HG02623 (cell line): ENCODE results near the gene SLC35F3.

Experiments
- ATAC-seq: cut with Tn5 transposase; IDR thresholded peaks from one replicate; pipeline ENCODE4 v1.9.1; 2021; ENCODE audit warnings: moderate library complexity; ENCODE audit not compliant: unreplicated experiment

Gene SLC35F3

DNA sequence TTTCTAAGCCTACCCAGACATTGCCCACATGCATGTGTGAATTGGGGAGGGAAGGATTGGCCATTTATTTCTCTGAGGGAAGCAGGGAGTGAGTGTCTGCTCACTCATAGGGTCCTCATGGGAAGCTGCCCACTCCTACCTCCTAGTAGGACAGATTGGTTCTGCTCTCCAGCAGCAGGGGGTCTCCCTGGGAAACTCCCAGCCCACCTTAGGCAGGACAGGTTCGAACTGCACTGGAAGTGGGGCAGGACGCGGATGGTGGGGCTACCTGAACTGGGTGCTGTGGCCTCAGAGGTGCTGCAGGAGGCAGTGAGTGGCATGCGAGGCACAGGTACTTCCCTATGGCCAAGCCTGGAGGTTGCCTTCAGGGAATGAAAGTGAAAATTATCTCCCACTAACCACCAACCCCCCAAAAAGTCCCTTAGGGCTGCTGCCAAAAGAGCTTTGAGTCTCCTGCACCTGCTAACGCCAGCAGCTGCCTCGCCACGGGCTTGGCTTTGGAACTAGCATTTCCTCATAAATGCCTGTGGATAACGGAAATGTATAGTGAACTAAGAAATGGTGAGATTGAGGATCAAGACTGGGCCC, 311.7 kb downstream of the SLC35F3 start:
- ATAC-seq, result no peak

DNA sequence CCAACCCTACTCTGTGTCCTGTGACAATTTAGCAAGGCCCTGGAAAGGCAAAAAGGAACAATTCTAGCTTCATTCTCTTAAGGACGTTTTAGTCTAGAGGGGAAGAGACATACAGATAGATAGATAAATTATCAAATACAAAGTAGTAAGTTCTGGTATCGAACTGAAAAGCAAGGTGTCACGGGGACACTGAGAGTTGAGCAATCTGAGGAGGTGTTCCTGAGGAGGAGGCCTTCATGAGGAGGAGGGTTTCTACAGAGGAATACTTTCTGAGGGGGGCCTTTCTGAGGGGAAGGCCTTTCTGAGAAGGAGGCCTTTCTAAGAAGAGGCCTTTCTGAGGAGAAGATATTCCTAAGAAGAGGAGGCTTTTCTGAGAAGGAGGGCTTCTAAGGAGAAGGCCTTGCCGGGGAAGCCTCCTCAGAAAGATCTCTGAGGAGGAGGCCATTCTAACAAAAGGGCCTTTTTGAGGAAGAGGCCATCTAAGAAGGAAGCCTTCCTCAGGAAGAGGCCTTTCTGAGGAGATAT, 312.9 kb downstream of the SLC35F3 start:
- ATAC-seq, result no peak

DNA sequence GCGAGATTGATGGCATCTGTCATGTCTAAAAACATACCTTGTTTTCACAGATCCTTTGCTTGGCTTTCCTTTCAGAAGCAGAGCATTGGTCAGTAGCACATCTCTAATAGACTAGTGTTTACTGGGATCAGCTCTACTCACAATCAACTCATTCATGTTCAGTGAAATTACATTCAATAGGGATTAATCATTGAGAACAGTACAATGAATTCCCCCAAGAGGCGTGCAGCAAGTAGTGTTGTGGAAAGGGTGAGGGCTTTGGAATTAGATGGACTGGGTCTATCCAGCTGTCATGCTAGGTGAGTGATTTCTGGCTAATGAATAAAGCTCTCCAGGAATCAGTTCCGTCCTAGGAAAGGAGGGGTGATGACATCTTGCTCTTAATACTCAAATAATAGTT, 313.6 kb downstream of the SLC35F3 start:
- ATAC-seq, result no peak

DNA sequence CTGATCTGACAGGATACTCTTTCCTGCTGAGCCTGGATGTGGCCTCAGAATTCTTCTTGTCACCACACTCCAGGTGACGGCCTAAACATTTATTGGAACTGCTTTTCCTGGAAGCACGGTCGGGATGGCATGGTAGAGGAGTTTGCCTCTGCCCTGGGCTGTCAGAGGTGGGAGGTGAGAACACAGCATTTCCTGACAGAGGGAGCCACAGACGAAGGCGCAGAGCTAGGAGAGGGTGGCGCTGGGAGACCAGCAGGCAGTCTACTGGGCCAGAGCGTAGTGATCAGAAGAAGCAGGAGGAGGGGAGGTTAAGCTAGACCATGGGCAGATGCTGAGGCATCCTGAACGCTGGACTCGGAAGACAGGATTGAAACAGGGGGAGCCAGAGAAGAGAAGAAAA, 315.2 kb downstream of the SLC35F3 start:
- no peak for ATAC-seq

- no peak for ATAC-seq
Observed at GRCh38 chr1:234221601-234222000, 317.1 kb downstream of the SLC35F3 start.

- ATAC-seq, result no peak
Observed at GRCh38 chr1:234222561-234223280, 318.2 kb downstream of the SLC35F3 start.

- no peak for ATAC-seq
Observed at GRCh38 chr1:234226113-234226818, 321.8 kb downstream of the SLC35F3 start.

GRCh38 chr1:234226819-234227165, 322.3 kb downstream of the SLC35F3 start:
- no peak for ATAC-seq

DNA sequence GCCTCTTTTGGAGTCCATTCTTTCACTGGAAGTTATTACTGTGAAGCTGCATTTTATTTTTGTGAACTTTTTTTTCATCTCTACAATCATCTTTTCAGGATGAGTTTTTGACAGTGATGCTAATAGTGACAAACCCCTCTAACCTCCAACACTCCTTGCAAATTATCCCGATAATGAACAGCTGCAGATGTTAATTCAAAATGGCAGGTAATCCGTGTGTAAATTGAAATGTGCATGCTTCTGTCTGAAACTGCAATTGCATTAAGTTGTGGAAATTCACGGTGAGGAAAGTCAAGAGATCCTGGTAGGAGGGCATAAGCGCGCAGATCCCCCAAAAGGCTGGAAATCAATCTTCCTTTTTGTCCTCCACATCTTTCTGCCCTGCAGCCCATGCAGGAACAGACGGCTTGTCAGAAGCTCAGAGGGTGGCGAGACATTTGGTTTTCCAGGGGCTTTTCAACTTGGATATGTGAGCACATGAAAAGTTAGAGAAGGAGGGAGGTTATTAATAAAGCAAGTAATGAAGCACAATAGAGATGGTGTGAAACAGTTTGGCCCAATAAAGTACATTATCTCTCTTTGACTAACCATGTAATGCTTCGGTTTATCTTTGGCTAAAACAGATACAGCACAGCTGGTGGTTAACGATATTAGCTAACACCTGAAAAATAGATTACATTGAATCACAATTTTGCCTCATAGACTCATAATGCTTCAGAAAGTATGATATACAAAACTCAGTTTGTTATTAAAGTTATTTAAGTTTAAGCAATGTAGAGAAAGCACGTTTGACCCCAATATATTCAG, 325.3 kb downstream of the SLC35F3 start:
- ATAC-seq, result no peak

DNA sequence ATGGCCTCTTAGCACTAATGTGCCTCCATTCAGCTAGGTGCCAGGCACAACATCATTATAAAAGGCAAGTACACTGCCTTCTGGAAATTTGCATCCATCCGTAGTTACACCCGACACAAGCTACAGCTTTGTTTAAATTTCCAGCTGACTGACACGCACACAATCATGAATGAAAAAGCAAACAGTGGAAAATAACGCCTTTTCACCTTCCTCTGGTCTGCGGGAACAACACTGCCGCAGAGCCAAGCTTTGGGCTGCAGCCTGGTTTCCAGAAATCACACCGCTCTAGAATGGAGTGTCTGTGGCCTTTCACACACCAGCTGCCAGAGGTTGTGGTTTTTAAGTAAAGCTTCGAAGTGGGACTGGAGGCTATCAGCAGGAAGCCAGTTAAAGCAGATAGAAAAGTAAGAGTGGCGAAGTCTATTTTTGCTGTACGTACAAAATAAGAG, 326.0 kb downstream of the SLC35F3 start:
- peak; percentile 67 for ATAC-seq

DNA sequence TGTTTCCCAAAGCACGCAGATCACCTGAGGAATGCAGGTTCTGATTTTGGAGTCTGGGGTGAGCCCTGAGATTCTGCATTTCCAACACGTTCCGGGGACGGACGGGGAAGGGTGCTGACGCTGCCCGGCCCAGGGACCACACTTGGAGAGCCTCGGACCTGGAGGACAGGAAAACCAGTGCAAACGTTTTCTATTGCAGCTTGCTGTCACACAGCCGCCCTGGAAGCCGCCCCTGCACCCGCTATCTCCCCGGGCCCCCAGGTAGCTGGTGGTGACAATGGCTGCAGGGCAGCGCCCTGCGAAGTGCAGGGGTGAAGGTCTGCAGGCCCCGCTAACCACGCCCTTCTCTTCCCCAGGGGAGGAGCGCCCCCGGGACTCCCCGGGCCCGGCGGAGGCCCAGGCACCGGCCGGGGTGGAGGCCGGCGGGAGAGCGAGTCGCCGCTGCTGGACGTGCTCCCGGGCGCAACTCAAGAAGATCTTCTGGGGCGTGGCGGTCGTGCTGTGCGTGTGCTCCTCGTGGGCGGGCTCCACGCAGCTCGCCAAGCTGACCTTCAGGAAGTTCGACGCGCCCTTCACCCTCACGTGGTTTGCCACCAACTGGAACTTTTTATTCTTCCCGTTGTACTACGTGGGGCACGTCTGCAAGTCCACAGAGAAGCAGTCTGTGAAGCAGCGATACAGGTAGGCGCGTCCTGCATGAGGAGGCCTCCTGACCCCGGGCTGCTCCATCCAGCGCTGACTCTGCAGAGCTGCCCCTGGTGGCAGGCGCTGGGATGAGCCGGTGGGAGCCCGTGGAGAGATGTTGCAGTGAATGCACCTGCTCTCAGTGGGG, 326.8 kb downstream of the SLC35F3 start:
- ATAC-seq, result no peak

GRCh38 chr1:234231893-234232276, 327.4 kb downstream of the SLC35F3 start:
- ATAC-seq, result no peak

DNA sequence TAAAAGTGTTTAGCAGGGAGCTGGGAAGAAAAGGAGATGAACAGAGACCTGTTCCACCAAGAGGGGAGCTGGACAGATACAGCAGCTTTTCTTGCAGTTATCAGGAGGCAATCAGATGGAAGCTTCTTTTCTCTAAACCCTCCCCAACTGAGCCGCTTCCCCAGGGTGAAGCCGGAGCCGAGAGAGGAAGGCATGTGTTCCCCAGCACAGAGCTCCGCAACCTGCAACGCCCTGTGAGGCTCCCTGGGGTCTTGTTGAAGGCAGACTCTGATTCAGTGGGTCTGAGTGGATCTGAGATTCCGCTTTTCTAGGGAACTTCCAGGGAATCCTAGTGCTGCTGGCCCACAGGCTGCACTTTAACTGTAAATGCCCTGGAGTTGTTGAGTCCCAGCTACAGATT, 329.7 kb downstream of the SLC35F3 start:
- no peak for ATAC-seq

- ATAC-seq, result no peak
Observed at GRCh38 chr1:234235434-234235881, 331.0 kb downstream of the SLC35F3 start.

GRCh38 chr1:234237393-234237792, 332.9 kb downstream of the SLC35F3 start:
- ATAC-seq, result no peak

- ATAC-seq, result no peak
Observed at GRCh38 chr1:234238060-234238459, 333.6 kb downstream of the SLC35F3 start.

DNA sequence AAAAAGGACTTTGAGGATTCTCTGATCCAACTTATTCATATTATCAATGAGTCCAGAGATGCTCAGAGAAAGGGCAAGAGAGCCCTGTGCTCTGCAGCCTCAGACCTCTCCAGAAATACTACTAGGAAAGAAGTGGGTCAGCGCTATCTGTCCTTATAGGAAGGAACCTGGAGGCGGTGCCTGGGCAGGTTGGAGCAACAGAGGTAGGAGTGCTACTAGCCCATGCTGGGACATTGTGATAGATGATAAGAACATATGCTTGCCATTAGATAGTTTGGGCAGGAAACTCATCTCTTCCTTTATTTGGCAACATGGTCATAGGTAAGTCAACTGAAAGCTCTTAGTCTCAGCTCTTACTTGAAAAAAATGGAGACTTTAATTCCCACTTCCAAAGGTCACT, 335.0 kb downstream of the SLC35F3 start:
- ATAC-seq, result no peak

GRCh38 chr1:234239936-234240335, 335.5 kb downstream of the SLC35F3 start:
- ATAC-seq, result no peak

DNA sequence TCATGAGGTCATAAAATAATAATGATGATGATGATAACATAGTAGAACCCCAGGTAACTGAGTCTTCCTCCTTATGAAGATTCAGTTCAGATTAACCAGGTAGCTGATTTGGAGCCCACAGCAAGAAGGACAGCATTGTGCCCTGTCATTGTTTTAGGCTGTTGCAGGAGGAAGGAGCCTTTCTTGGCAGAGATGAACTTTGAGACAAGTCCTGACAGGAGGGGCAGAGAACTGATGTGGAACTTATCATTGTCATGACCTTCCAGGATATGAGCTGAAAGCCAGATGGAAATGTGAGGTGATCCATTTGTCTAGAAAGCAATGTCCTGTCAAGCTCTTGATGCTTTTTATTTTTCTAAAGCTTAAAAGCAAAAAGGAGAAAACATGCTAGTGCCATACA, 336.2 kb downstream of the SLC35F3 start:
- no peak for ATAC-seq

- no peak for ATAC-seq
Observed at GRCh38 chr1:234241941-234242490, 337.5 kb downstream of the SLC35F3 start.
